Tibial artery (tissue), 4 donors: ENCODE results near the gene PLP1.
"Not testable (repeated sequence)": the region's sequence is repeated elsewhere in the genome, so short reads cannot be mapped to it uniquely, and the experiment has no call there.

Experiments
- DNase-seq, 2 donors: peaks; one replicate each; pipeline ENCODE4 v3.0.0-alpha.2; 2019
- H3K27ac ChIP-seq, 2 donors: fragments of 200-600 bp; sonication (generic) in 1 of 2; 1 replicate in 1 of 2; 2 replicates in 1 of 2; pipeline ENCODE4 v1.5.1; 2018 to 2019; ENCODE audit warnings: mild to moderate bottlenecking in 1 of 2
- H3K27me3 ChIP-seq, 2 donors: fragments of 200-600 bp; sonication (generic) in 1 of 2; one replicate each; pipeline versions ENCODE4 v1.5.1 to v1.6.0; 2016 to 2019
- H3K36me3 ChIP-seq, 3 donors: fragments of 200-600 bp; sonication (generic) in 2 of 3; one replicate each; pipeline ENCODE4 v1.5.1; 2016 to 2019; ENCODE audit warnings: mild to moderate bottlenecking in 2 of 3
- H3K4me1 ChIP-seq, 4 donors: fragments of 200-600 bp; sonication (generic) in 2 of 4; 1 replicate in 3 of 4; 2 replicates in 1 of 4; pipeline ENCODE4 v1.5.1; 2016 to 2019
- H3K4me3 ChIP-seq, 2 donors: fragments of 200-600 bp; sonication (generic) in 1 of 2; 1 replicate in 1 of 2; 2 replicates in 1 of 2; pipeline ENCODE4 v1.5.1; 2018 to 2019; ENCODE audit warnings: mild to moderate bottlenecking in 2 of 2
- H3K9me3 ChIP-seq, 3 donors: fragments of 200-600 bp; sonication (generic) in 1 of 3; one replicate each; pipeline ENCODE4 v1.5.1; 2016 to 2019
- CTCF ChIP-seq, 2 experiments: fragments of 200-600 bp in 1 of 2; fragments of 450-650 bp in 1 of 2; IDR thresholded peaks; one replicate each; pipeline ENCODE4 v1.5.1; 2017 to 2019; ENCODE audit warnings: antibody characterized with exemption in 2 of 2, mild to moderate bottlenecking in 1 of 2, moderate library complexity in 1 of 2
- intact Hi-C: fragments of 100-400 bp; cut with DNase I; formaldehyde crosslinking; loops from one replicate; pipeline ENCODE4 v1.15.0; 2023; ENCODE audit warnings: low total_unique reads

PLP1 gene

GRCh38 chrX:103818842-103819619 is 42.4 kb downstream of the PLP1 start:
- Histone ChIP-seq H3K9me3 (no peaks in the 10 kb centered on the region), H3K27me3 (no peaks in the 10 kb centered on the region), H3K4me1 (no peaks in the 10 kb centered on the region), H3K27ac (no peak overlapping the region), H3K36me3 (no peaks in the 10 kb centered on the region), H3K4me3 (no peak overlapping the region)
- intact Hi-C loops: loop anchor here (10.0 kb wide), 1 partner anchor 284 kb away; no protein-coding TSS in a partner anchor
- no peak for DNase-seq
- no peak for TF ChIP-seq CTCF (IDR thresholded peaks at IDR 0.05)

- H3K4me1 ChIP-seq, H3K27ac ChIP-seq, intact Hi-C loops, H3K4me3 ChIP-seq, H3K27me3 ChIP-seq, H3K9me3 ChIP-seq, H3K36me3 ChIP-seq, DNase-seq: not testable (repeated sequence)
Measured at GRCh38 chrX:103820802-103821201, 44.2 kb downstream of the PLP1 start.

GRCh38 chrX:103823591-103823990 is 47.0 kb downstream of the PLP1 start:
- H3K36me3 ChIP-seq: no peaks in the 10 kb centered on the region
- no peak overlapping the region for H3K27ac ChIP-seq
- peaks cover 0 to 10% (median 0%) of the 10 kb centered on the region in 4 donors for H3K4me1 ChIP-seq
- H3K4me3 ChIP-seq: no peak overlapping the region
- no peaks in the 10 kb centered on the region for H3K27me3 ChIP-seq
- no peak for DNase-seq
- intact Hi-C loops: no loop called here
- TF ChIP-seq CTCF (IDR thresholded peaks at IDR 0.05): no peak
- H3K9me3 ChIP-seq: no peaks in the 10 kb centered on the region

- H3K36me3 ChIP-seq: no peaks in the 10 kb centered on the region
- no peak for DNase-seq
- H3K27ac ChIP-seq: no peak overlapping the region
- H3K9me3 ChIP-seq: no peaks in the 10 kb centered on the region
- peaks cover 0 to 26% (median 0%) of the 10 kb centered on the region in 4 donors for H3K4me1 ChIP-seq
- no peak overlapping the region for H3K4me3 ChIP-seq
- no peak for TF ChIP-seq CTCF (IDR thresholded peaks at IDR 0.05)
- intact Hi-C loops: no loop called here
- H3K27me3 ChIP-seq: no peaks in the 10 kb centered on the region
Measured at GRCh38 chrX:103825881-103826280, 49.2 kb downstream of the PLP1 start.

- Histone ChIP-seq H3K36me3 (no peaks in the 10 kb centered on the region), H3K4me1 (peaks cover 0 to 31% (median 2%) of the 10 kb centered on the region in 4 donors), H3K27me3 (no peaks in the 10 kb centered on the region), H3K27ac (peak overlapping the region; percentile 47 to 68), H3K9me3 (no peaks in the 10 kb centered on the region), H3K4me3 (no peak overlapping the region)
- no peak for TF ChIP-seq CTCF (IDR thresholded peaks at IDR 0.05)
- DNase-seq: no peak
- intact Hi-C loops: no loop called here
Measured at GRCh38 chrX:103828529-103828928, 51.9 kb downstream of the PLP1 start.

GRCh38 chrX:103830848-103831247 is 54.2 kb downstream of the PLP1 start:
- Histone ChIP-seq H3K4me1 (peaks cover 0 to 31% (median 2%) of the 10 kb centered on the region in 4 donors), H3K36me3 (no peaks in the 10 kb centered on the region), H3K4me3 (peak overlapping the region; percentile 71 to 73), H3K27ac (peak overlapping the region; percentile 86 to 93), H3K9me3 (no peaks in the 10 kb centered on the region), H3K27me3 (no peaks in the 10 kb centered on the region)
- no peak for DNase-seq
- intact Hi-C loops: no loop called here
- no peak for TF ChIP-seq CTCF (IDR thresholded peaks at IDR 0.05)
